A673 (cell line): ENCODE data around the gene MT1B. TPM values are rescaled to one million over a fixed set of nuclear protein-coding genes. Genes with fewer than 3 reads are reported as not detected.

ENCODE experiments used
- BruUV-seq: library from RNA; stranded (reverse); fragments of 400-500 nt; replicated peaks from 2 replicates; lab custom pipeline; 2021; lab: Mats Ljungman, UMichigan
- CTCF ChIA-PET: fragments of 300-600 bp; sonication (Branson Sonifier 250); formaldehyde crosslinking; loops from one replicate; lab custom pipeline; 2022; ENCODE audit warnings: antibody characterized with exemption; lab: Charles Lee
- POLR2A ChIA-PET: fragments of 300-600 bp; sonication (Branson Sonifier 250); formaldehyde crosslinking; loops from one replicate; lab custom pipeline; 2022; ENCODE audit warnings: antibody characterized with exemption; ENCODE audit not compliant: low non-redundant PET; lab: Charles Lee
- DNase-seq: peaks from one replicate; pipeline ENCODE4 v3.0.0-alpha.2; 2015; ENCODE audit warnings: low spot score
- H3K27ac ChIP-seq: fragments of 200-600 bp; sonication (generic); 2 replicates; pipeline ENCODE4 v1.5.1; 2016; ENCODE audit warnings: mixed run types, low read depth, mild to moderate bottlenecking, mixed read lengths, antibody characterized with exemption, low read length; ENCODE audit not compliant: poor library complexity, severe bottlenecking
- H3K27me3 ChIP-seq: fragments of 200-600 bp; sonication (generic); replicated peaks from 2 replicates; pipeline ENCODE4 v1.6.1; 2017; ENCODE audit warnings: mixed run types, low read depth, mild to moderate bottlenecking, mixed read lengths, antibody characterized with exemption, low read length; ENCODE audit not compliant: insufficient read depth, poor library complexity
- H3K36me3 ChIP-seq: fragments of 200-600 bp; sonication (generic); 2 replicates; pipeline ENCODE4 v1.6.1; 2016; ENCODE audit warnings: mixed run types, mild to moderate bottlenecking, mixed read lengths, antibody characterized with exemption, low read length; ENCODE audit not compliant: insufficient read depth, poor library complexity, severe bottlenecking
- H3K4me1 ChIP-seq: fragments of 200-600 bp; sonication (generic); 2 replicates; pipeline ENCODE4 v1.6.1; 2017; ENCODE audit warnings: mixed run types, mild to moderate bottlenecking, mixed read lengths, antibody characterized with exemption, low read length; ENCODE audit not compliant: insufficient read depth, poor library complexity, severe bottlenecking
- H3K4me3 ChIP-seq: fragments of 200-600 bp; sonication (generic); 2 replicates; pipeline ENCODE4 v1.5.1; 2016; ENCODE audit warnings: low read depth, mixed run types, mild to moderate bottlenecking, mixed read lengths, low read length; ENCODE audit not compliant: poor library complexity, severe bottlenecking
- H3K9me3 ChIP-seq: fragments of 200-600 bp; sonication (generic); 2 replicates; pipeline ENCODE4 v1.6.1; 2016; ENCODE audit warnings: mixed run types, low read depth, mild to moderate bottlenecking, mixed read lengths, antibody characterized with exemption, low read length; ENCODE audit not compliant: poor library complexity, severe bottlenecking
- EZH2 ChIP-seq: fragments of 200-600 bp; sonication (generic); IDR thresholded peaks from 2 replicates; pipeline ENCODE4 v1.6.1; 2017; ENCODE audit warnings: borderline replicate concordance, low read depth, mild to moderate bottlenecking, mixed read lengths, antibody characterized with exemption, low read length; ENCODE audit not compliant: poor library complexity, severe bottlenecking
- intact Hi-C: fragments of 100-400 bp; cut with micrococcal nuclease; formaldehyde crosslinking; loops from one replicate; pipeline ENCODE4 v1.10.0; 2022; ENCODE audit not compliant: unreplicated experiment
- total RNA-seq: library from RNA; stranded (reverse); gene quantifications from 2 replicates; pipeline ENCODE4 v1.2.3, GENCODE V29; 2021
- TF ChIP-seq, protein P1 (sequence below): fragments of 300-800, 200-600 bp; sonication (generic); conservative IDR thresholded peaks from 2 replicates; pipeline ENCODE4 v1.5.1; 2017; ENCODE audit warnings: low read depth, mild to moderate bottlenecking, antibody characterized with exemption, low read length, moderate library complexity, mixed read lengths

The MT1B gene
- total RNA-seq, 1 experiment from 2014 or later = not detected

DNA sequence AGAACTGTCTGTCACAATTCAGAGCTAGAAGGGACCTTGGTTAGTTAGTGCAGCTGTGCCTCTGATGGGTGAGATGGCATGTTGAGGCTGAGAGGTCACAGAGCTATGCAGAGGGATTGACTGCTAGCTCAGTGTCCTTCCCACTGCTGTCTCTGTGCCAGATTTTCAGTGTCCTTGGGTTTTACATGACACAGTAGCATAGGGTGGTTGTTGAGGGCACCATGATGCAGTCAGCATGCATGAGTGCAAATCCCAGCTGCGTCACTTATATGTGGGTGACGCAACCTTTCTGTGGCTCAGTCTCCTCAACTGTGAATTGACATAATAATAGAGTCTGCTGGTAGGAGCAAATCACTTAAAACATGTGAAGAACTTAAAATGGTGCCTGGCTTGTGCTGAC is 10.5 kb upstream of the MT1B start:
- no TSS peak for BruUV-seq
- Histone ChIP-seq H3K4me1 (no peaks in the 10 kb centered on the region), H3K27me3 (peaks cover 57% of the 10 kb centered on the region), H3K27ac (no peak overlapping the region), H3K36me3 (no peaks in the 10 kb centered on the region), H3K4me3 (no peak overlapping the region), H3K9me3 (no peaks in the 10 kb centered on the region)
- no peak for DNase-seq
- ChIA-PET POLR2A (no interaction called here), CTCF (no interaction called here)
- TF ChIP-seq, protein P1, sequence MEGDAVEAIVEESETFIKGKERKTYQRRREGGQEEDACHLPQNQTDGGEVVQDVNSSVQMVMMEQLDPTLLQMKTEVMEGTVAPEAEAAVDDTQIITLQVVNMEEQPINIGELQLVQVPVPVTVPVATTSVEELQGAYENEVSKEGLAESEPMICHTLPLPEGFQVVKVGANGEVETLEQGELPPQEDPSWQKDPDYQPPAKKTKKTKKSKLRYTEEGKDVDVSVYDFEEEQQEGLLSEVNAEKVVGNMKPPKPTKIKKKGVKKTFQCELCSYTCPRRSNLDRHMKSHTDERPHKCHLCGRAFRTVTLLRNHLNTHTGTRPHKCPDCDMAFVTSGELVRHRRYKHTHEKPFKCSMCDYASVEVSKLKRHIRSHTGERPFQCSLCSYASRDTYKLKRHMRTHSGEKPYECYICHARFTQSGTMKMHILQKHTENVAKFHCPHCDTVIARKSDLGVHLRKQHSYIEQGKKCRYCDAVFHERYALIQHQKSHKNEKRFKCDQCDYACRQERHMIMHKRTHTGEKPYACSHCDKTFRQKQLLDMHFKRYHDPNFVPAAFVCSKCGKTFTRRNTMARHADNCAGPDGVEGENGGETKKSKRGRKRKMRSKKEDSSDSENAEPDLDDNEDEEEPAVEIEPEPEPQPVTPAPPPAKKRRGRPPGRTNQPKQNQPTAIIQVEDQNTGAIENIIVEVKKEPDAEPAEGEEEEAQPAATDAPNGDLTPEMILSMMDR = no peak
- no peak for TF ChIP-seq EZH2
- intact Hi-C loops = no loop called here

DNA sequence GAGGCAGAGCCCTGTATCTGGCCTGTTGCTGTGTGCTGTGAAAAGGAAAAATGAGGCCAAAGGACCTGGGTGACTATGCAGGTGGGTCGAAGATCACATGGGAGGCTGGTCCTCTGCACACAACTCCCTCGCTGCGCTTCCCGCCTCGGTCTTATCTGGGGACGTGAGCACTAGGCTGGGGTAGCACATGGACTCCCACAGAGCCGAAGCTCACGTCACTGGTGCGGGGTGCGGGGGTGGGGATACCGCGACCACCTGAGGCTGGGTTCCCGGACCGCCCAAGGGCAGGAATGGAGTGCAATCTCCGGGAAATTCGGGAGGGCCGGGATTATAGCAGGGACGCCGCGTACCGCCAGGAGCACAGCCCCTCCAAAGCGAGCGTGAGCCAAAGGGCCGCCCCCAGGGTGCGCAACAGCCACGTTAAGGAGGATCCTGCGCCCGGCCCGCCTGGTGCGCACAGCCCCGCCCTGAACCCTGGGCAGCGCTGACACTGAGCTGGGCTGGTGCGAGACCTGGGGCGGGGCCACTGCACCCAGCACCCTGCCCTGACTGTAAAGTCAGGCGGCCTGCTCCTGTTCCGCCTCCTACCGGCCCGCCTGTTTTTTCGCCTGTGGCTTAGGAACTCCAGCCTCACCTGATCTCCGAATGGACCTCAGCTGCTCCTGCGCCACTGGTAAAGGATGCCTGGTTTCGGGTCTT is 8.5 kb upstream of the MT1B start:
- POLR2A ChIA-PET = no interaction called here
- BruUV-seq = no TSS peak
- peak; percentile 37 for DNase-seq
- H3K4me3 ChIP-seq = peak overlapping the region; percentile 17
- H3K4me1 ChIP-seq = no peaks in the 10 kb centered on the region
- H3K27ac ChIP-seq = no peak overlapping the region
- no peaks in the 10 kb centered on the region for H3K36me3 ChIP-seq
- no peaks in the 10 kb centered on the region for H3K9me3 ChIP-seq
- CTCF ChIA-PET = interaction anchor here (0.7 kb wide), 1 partner anchor 37 kb away, joined by 3 read pairs; no protein-coding TSS in a partner anchor
- H3K27me3 ChIP-seq = peaks cover 37% of the 10 kb centered on the region
- intact Hi-C loops = no loop called here
- TF ChIP-seq, protein P1 = peak; percentile 31; the same call in 1 of the 2 replicates
- no peak for TF ChIP-seq EZH2

DNA sequence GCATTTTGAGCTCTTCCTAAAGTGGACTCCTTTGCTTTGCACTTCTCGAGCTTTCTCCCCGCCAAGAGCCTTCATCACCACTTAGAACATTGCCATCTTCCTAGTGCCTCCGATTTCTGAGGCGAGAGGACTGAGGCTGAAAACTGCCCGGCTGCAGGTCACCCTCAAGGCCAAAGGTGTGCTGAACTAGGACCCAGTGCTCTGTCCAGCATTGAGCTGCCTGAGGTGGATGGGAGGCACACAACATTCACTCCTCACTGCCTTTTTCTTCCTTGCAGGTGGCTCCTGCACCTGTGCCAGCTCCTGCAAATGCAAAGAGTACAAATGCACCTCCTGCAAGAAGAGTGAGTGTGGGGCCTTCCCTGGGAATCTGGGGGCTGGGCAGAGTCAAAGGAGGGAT is 7.9 kb upstream of the MT1B start:
- intact Hi-C loops = no loop called here
- ChIA-PET CTCF (interaction anchor here (0.7 kb wide), 1 partner anchor 38 kb away, joined by 3 read pairs; no protein-coding TSS in a partner anchor), POLR2A (no interaction called here)
- DNase-seq = no peak
- H3K27me3 ChIP-seq = peaks cover 34% of the 10 kb centered on the region
- TF ChIP-seq, protein P1 = no peak
- TF ChIP-seq EZH2 = no peak
- H3K9me3 ChIP-seq = no peaks in the 10 kb centered on the region
- BruUV-seq = no TSS peak
- H3K36me3 ChIP-seq = no peaks in the 10 kb centered on the region
- H3K4me3 ChIP-seq = no peak overlapping the region
- H3K27ac ChIP-seq = no peak overlapping the region
- no peaks in the 10 kb centered on the region for H3K4me1 ChIP-seq
